Fibroblast of pulmonary artery (primary cell): ENCODE measurements around the gene GRIA4.

Experiments used
- DNase-seq: peaks from one replicate; pipeline ENCODE4 v3.0.0-alpha.2; 2010; ENCODE audit warnings: low read depth
- H3K4me3 ChIP-seq: replicated peaks from 2 replicates; pipeline ENCODE4 v1.5.1; 2011; ENCODE audit warnings: low read depth, mild to moderate bottlenecking, control low read depth, low read length, moderate library complexity
- TF ChIP-seq, protein P1 (sequence below): IDR thresholded peaks from 2 replicates; pipeline ENCODE4 v1.5.1; 2011; ENCODE audit warnings: mild to moderate bottlenecking, control low read depth, low read length, inconsistent platforms; ENCODE audit errors: missing control alignments

The GRIA4 gene

DNA sequence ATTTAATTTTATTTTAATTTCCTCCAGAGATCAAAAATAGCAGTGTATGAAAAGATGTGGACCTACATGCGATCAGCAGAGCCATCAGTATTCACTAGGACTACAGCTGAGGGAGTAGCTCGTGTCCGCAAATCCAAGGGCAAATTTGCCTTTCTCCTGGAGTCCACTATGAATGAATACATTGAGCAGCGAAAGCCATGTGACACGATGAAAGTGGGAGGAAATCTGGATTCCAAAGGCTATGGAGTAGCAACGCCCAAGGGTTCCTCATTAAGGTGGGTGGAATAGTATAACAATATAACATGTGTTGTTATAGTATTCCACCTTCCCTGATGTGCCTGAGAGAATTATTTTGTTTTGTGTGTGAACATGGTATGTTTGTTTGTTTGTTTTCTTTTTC is 323.8 kb downstream of the GRIA4 start:
- no peak for DNase-seq
- TF ChIP-seq, protein P1, sequence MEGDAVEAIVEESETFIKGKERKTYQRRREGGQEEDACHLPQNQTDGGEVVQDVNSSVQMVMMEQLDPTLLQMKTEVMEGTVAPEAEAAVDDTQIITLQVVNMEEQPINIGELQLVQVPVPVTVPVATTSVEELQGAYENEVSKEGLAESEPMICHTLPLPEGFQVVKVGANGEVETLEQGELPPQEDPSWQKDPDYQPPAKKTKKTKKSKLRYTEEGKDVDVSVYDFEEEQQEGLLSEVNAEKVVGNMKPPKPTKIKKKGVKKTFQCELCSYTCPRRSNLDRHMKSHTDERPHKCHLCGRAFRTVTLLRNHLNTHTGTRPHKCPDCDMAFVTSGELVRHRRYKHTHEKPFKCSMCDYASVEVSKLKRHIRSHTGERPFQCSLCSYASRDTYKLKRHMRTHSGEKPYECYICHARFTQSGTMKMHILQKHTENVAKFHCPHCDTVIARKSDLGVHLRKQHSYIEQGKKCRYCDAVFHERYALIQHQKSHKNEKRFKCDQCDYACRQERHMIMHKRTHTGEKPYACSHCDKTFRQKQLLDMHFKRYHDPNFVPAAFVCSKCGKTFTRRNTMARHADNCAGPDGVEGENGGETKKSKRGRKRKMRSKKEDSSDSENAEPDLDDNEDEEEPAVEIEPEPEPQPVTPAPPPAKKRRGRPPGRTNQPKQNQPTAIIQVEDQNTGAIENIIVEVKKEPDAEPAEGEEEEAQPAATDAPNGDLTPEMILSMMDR: no peak

DNA sequence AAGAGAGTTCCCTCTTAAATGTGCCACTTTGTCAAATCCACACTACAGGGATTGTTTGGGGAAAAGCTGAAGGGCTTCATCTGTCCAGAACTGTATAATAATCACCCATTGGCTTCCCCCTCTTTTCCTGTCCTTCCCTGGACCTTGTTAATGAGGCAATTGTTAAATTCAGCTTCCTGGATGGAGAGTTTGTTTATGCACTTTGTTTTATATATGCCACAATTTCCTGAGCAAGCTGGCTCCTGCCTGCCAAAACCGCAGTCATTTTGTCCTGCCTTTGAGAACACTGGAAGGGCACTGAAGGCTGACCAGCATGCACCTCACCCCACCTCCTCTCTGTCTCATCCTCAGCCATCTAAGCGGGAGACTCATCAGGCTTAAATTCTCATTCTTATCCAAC is 325.9 kb downstream of the GRIA4 start:
- no peak overlapping the region for H3K4me3 ChIP-seq
- TF ChIP-seq, protein P1: no peak
- peak; percentile 30 for DNase-seq

More for the DNA sequence above, 323.8 kb downstream of the GRIA4 start:
- H3K4me3 ChIP-seq: no peak overlapping the region

DNA sequence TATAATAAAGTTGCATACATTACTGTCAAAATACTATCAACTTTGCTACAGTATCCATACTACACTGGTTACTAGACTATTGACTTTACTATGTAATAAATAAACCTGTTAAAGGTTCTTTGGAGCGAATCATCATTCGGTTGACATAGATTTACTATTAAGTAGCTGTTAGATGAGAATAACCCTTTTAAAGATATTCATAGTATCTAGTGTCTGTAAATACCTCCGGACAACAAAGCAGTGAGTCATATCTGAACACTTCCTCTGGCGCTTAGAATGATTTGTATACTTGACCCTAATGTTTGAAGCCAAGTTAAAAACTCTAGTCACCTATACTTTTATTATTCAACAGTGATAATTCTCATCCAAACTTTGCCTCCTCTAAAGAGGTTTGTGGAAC is 327.5 kb downstream of the GRIA4 start:
- peak; percentile 60 for DNase-seq
- H3K4me3 ChIP-seq: no peak overlapping the region
- TF ChIP-seq, protein P1: no peak

DNA sequence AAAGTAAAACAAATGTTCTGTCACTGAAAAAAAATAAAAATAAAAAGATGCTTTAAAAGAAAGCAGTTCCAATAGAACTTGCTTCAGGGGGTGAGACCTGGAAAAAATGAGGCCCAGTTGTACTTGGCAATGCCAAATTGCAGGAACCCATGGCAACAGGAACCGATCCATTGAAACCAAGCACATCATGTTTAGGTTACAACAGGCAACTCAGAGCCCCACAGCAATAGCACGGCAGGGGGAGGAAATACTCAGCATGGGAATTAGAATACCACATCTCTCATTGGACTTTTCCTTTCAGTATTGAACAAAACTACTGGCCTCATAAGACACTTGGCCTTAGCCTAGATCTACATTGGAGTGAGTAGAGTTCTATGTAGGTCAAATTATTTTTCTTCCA is 327.9 kb downstream of the GRIA4 start:
- DNase-seq: peak; percentile 46
- TF ChIP-seq, protein P1: no peak
- no peak overlapping the region for H3K4me3 ChIP-seq

DNA sequence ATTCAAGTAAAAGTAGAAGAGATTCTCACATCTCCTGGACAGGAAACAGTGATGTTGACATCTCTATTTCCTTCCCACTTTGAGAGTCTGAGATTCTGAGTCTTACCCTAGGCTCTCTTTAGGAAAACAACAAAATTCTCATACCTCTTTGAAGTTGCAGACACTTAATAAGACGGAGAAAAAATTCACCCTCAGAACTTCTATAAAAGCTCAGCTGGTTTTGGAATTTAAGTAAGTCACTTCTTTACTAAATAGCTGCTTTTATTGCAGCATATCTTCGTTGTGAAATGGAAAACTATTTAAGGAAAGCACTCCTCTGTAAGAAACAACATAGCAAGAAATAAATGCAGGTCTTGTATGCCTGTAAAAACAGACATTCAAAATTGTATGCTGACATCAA is 333.0 kb downstream of the GRIA4 start:
- H3K4me3 ChIP-seq: no peak overlapping the region
- TF ChIP-seq, protein P1: no peak
- peak; percentile 39 for DNase-seq

DNA sequence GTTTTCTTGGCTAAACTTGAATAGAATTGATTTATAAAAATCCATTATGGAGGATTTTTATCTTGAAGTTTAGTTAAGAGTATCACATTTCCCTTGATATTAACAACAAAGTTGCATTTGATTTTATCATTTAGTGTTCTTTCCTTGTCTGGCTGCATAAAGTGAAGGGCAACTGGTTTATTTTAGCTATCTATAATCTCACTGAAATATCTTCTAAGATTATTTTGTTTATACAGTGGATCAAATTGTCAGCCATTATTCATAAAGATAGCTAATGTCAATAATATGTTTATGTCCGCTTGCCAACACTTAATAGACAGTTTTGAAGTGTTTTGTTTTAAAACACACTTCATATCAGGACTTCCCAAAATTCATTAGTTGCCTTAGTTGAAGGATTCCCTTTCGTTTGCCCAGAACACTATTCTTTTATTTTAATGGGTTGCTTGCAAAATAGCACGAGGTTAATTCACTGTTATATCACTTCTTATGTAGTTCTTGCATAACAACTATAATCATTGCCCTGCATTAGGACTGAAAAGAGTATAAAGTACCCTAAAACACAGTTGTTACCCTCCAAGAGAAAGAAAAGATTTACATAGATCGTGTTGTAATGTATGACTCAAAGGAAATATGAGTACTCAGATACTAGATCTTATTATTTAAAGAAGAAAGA is 339.2 kb downstream of the GRIA4 start:
- H3K4me3 ChIP-seq: no peak overlapping the region
- TF ChIP-seq, protein P1: no peak
- DNase-seq: no peak

DNA sequence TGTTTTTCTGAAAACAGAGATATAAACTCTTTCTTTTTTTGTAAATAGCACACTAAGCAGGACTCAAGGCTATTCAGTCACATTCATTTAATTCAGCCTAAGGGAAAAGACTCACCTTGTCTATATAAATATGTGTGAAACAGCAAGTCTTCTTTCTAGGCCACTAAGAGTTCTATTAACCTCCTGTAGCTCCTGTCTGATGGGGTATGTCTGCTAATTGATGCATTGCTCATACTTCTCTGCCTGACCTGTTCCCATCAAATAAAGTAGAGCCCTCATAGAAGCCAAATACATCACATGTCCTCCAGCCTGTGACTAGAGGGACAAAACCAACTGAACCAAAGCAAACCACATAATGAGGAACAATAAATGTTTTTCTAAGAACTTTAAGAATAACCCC is 344.0 kb downstream of the GRIA4 start:
- TF ChIP-seq, protein P1: no peak
- no peak for DNase-seq
- H3K4me3 ChIP-seq: no peak overlapping the region
